GM21576 (cell line): Measurements from ENCODE around the gene STK26.
"Not testable (repeated sequence)": the region's sequence is repeated elsewhere in the genome, so short reads cannot be mapped to it uniquely, and the experiment has no call there.

Source experiments
- ATAC-seq: cut with Tn5 transposase; IDR thresholded peaks from one replicate; pipeline ENCODE4 v1.9.1; 2021; ENCODE audit warnings: mild to moderate bottlenecking, moderate library complexity; ENCODE audit not compliant: unreplicated experiment

STK26 gene

DNA sequence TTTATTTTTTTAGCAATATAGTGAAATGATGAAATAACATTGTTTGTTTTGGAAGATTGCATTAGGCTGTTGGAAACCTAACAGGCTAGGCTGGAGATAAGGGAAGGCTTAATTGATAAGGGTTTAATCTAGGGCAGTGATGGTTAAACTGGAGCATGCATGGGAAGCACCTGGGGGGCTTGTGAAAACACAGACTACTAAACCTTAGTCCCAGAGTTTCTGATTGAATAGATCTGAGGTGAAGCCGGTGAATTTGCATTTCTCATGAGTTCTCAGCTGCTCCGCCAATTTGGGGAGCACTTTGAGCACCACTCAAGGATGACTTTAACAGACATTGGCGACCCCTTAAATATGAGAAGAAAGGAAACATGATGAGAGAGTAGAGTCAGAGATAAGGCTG, 11.5 kb downstream of the STK26 start:
- ATAC-seq, result no peak

DNA sequence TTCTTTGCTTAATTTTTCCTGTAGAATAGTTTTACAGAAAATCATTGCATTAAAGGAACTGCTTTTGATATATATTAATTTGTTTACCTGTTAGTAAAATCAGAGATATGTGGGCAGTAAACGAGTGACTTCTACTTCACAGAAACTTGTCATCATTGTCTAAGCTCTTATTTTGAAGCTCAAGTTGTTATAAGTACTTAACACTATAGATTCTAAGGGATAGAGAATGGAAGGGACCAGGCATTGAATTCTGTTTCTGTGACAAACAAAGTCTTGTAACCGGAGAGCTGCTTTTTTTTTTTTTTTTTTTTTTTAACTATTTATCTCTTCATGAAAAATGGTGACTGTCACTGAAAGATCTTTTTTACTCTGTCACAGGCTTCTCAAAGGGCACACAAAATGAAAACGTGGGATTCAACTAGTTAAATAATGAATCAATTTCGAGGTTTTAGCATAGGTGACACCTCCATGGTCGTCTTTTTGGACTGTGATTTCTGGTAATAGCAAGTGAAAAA, 14.4 kb downstream of the STK26 start:
- no peak for ATAC-seq

DNA sequence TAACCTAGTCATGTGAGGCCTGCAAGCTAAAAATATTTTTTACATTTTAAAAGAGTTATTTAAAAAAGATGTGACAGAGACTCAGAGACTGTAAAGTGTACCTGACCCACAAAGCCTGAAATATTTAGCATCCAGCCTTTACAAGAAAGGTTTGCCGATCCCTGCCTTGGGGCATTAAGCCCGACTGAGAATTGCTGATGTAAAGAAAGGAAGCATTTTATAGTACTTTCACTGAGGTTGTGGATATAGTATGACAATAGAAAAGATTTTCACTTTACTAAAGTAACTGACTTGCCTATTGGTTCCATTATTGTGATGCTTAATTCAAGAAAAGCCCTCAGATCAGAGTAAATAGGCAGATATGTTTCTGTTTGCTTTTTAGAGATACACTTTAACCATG, 17.0 kb downstream of the STK26 start:
- ATAC-seq, result no peak

DNA sequence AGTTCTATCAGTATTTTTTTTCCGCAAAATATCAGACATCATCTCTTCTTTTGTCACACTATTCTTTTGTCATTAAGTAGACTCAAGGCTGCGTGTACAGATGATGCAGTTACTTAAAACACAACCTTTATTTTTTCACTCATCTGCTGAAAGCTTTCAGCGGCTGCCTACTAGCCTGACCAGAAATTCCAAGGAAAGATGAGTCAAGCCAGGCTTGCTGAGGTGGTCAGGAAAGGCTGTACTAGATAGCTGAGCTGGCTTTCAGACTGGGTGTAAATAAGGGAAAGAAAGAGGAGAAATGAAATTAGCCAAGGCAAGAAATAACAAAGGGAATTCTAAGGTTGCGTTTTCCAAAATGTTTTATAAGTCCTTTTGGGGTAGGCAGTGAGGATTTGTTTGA, 17.9 kb downstream of the STK26 start:
- ATAC-seq, result no peak

DNA sequence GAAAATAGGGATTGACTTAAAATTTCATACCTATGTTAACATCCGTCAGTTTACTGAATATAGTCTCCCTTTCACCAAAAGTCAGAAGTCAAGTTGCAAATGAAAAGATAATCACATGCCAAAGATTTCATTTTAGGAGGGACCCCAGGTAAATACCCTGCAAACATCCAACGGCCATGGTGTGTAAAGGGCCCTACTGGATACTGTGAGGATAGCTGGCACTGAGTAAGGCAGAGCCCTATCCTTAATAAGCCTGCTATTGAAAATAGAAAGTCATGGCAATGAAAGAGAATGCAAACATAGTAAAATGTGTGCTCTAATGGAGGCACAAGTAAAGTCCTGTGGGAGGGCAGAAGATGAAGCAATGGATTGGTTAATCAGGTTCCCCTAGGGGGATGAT, 20.9 kb downstream of the STK26 start:
- ATAC-seq, result no peak

DNA sequence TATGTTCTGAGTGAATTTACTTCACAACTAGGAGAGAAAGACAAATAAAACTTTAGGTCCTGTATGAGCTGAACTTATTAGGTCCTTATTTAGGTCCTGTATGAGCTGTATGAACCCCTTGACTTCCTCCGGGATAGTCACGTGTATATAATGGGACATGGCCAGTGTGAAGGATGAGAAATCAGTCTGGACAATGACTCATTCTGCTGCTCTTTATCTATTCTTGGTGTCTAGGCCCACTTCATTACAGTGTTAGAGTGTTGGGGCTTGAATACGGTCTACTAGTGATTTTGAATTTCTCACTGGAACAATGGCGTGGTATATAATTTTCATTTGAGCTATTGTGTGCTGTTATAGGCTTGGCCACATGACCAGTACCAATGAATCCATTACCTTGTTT, 21.9 kb downstream of the STK26 start:
- no peak for ATAC-seq

DNA sequence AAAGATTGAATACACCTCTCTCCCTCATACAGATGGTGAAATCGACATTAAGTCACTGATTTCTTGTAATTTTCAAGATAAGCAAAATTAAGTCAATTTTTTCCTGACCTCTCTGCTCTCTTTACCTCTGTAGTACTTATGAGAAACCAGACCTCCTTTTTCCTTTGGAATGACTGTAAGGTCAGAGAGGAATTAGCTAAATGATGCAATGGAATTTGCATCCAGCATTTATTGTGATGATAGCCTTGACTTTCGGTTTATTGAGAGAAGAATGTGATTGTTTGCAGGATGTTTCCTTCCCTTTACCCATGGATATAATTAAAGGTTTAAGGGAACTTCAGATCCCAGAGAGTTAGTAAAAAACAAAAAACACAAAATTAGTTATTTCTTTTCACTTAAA, 22.4 kb downstream of the STK26 start:
- no peak for ATAC-seq

DNA sequence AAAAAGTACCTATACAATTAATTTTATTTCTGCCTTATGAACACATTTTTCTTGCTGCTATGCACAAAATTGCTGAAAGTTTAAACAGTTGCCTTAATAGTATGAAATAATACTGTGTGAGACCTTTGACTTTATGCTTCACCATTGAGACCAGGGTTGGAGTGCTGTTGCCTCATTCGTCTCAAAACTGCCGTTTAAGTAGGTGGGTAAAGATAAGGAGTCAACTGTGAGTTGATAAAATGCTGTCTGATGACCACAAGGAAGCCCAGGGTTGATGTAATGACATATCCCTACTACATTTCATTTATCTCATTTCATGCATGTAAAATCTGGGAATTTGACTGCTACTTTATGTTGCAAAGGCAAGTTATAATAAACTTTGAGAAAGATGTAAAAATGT, 23.4 kb downstream of the STK26 start:
- ATAC-seq, result no peak

DNA sequence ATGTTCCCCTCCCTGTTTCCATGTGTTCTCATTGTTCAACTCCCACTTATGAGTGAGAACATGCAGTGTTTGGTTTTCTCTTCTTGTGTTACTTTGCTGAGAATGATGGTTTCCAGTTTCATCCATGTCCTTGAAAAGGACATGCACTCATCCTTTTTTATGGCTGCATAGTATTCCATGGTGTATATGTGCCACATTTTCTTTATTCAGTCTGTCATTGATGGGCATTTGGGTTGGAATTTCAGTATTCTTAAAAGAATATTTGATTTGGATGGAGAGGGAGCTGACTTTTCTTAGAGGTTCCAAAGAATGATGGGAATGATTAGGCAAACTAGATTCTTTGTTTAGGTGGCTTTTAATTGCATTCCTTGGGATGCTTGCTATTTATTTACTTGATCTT, 28.7 kb downstream of the STK26 start:
- ATAC-seq, result not testable (repeated sequence)

DNA sequence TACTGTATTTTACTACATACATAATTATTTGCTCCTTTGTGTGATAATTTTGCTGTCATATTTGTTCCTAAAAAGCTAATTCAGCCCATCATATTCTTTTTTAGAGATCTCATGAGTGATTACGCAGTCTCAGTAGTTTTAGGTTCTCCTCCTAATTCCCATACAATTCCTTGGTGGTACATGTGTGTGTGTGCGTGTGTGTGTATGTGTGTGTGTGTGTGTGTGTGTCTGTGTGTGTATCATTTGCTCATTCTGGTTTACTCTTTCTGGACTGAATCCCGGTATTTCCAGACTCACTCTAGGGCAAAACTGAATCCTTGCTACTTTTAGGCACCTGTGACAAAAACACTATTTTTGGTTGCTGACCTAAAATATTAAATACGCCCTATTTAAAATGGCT, 34.9 kb downstream of the STK26 start:
- no peak for ATAC-seq

DNA sequence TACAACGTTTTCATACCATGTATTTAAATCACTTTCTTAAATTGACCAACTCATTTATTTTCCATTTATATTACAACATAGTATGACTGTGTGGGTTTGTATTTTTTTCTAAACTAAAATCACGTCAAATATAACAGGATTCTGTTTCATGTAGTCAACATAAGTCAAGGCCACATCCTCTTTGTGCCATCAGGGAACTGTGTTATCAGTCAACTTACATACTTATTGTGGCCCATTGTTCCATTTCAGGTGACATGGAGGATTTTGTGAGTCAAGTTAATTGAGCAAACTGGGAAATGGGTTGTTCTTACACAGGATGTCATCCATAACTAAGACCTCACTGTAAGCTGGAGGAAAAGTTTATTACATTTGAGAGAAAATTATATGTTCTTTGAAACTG, 35.9 kb downstream of the STK26 start:
- no peak for ATAC-seq

DNA sequence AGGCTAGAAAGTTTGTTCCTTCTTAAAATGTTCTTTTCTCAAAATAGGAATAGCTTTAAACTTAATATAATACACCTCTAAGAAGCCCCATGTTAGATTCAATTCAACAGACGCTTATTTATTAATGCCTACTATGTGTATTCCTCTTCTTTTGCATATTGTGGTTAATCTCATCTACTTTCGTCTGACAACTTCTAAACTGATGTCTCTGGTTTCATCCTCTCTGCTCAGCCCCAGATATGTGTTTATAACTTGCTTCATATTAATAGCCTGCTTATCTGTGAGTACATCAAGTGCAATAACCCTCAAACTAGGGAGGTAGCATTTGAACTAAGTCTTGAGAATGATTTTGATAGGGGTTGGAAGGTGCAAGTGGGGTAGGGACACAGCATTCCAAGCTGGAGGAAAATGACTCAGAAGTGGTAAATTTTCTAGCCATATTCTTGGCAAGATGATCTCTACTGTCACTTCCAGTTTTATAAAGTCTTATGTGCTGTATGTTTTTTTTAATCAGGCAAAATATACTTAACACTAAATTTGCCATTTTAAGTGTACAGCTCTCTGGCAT, 37.0 kb downstream of the STK26 start:
- no peak for ATAC-seq

DNA sequence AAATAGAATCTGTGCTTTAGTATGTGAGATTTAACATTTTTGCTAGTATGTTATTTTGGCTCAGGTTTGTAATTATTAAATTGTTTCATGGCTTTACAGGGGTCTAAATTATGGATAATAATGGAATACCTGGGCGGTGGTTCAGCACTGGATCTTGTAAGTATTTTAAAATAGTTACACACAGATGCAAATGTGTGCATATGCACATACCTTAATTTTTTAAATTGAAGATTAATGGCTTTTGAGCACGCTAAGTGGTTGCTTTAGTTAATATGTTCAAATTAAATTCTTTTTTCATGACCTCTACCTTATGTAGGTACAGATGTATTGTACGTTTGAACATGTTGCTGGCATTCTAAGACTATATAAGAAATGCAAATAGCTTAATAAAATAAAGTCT, 40.2 kb downstream of the STK26 start:
- no peak for ATAC-seq

DNA sequence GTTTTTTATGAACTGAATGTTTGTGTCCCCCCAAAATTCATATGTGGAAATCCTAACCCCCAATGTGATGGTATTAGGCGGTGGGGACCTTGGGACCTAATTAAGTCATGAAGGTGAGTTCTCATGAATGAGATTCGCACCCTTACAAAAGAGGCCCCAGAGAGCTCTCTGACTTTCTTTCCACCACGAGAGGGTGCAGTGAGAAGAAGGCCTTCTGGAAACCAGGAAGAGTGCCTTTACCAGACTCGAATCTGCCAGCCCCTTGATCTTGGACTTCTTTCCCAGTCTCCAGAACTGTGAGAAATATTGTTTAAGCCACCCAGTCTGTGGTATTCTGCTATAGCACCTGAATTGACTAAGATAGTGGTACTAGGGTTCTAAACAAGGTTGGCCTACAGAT, 40.8 kb downstream of the STK26 start:
- ATAC-seq, result no peak

DNA sequence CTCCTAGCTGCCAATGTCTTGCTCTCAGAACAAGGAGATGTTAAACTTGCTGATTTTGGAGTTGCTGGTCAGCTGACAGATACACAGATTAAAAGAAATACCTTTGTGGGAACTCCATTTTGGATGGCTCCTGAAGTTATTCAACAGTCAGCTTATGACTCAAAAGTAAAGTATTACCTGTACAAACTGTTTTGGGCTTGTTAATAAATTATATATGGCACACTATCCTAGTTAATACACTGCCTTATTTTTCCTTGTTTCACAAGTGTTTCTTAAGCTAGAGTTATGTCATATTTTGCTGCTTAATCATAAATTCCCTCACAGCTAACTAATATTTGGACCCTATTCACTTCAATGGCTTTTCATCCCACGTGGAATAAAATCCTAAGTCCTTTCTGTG, 45.3 kb downstream of the STK26 start:
- ATAC-seq, result no peak

DNA sequence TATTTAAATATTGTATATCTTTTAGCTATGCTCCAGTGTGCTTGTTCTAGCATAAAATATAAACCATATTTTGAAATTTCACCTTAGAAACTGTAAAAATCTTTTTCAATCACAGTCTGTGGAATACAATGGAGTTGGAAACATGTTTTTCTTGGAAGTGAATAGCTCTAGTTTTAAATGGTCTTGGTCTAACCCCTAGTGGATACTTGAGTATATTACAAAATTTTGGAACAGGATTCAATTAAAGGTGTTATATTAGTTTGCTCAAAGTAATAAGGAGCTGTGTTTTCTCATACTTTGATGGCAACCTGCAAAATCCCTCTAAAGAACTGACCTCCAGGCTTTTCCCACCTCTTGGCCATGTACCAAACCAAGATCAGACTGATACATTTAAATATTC, 48.2 kb downstream of the STK26 start:
- ATAC-seq, result no peak

DNA sequence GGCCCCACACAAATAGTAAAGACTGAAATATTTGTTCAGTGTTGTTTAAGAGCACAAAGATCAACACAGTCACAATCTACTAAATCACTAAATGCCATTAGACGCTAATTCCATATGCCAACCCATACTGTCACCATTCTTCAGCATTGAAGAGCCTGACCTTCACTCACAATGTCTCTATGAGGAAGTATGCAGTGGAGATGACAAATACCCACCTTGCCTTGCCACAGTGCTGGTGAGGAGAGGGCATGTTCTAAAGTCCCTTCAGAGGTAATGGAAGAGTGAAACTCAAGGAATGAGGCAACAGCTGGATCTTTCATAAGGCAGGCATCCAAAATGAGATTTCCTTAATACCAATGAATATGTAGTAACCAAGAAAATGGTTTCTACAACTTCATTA, 54.3 kb downstream of the STK26 start:
- no peak for ATAC-seq

DNA sequence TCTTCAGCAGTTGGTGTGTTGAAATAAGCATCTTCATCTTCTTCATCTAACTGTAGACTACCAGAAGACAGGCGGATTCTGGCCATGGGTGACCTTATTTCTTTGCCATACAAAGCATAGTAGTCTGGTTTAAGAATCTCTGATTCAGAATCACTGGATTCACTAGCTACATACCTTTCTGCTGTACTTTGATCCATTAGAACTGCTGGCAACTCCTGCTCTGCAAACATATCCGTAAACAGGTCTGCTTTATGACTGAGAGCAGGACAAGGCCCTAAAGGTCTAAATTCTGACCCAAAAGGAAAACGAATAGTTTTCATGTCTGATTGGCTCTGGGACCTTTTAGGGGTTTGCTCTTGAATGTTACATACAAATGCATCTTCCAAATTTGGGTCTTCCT, 54.8 kb downstream of the STK26 start:
- ATAC-seq, result no peak

DNA sequence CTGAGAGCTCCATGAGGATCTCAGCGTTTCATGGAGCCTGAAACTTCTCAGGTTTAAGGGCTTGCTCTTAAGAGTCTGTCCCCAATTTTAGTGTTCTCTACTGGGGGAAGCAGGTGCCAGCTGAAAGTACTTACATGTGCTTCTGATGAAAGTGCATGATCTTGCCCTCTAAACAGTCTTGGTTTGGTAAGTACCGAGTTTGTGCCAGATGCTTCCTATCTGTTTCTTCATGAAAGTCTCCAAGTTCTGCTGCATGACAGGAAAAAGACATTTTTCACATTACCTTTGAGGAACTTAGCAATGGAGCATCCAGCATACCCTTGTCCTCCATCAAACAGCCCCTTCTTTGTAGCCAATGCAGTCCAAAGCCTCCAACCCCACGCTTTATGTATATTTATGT, 62.7 kb downstream of the STK26 start:
- no peak for ATAC-seq

DNA sequence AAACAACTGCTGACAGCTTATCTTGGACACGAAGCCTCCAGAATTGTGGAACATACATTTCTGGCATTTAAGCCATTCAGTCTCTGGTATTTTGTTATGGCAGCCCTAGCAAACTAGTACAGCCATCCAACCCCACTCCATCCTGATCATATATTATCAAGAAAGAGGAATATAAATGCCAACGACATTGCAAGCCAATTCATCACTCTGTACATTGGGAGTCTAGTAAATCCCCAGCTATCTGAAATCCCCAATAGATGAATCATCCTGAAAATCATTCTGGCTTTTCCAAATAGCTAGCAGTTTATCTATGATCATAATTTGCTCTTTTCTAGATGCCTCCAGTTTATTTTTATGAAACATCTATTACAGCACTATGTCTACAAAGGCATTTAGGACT, 63.6 kb downstream of the STK26 start:
- no peak for ATAC-seq

DNA sequence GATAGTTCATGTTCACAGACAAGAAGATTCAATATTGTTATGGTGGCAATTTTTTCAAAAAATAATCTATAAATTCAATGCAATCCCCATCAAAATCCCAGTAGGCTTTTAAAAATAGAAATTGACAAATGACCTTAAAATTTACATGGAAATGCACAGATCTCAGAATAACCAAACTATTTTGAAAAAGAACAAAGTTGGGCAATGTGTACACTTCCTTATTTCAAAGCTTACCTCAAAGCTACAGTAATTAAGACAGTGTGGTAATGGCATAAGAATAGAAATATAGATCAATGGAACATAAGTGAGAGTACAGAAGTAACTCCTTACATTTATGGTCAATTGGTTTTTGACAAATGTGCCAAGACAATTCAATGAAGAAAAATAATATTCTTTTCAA, 65.8 kb downstream of the STK26 start:
- ATAC-seq, result no peak

DNA sequence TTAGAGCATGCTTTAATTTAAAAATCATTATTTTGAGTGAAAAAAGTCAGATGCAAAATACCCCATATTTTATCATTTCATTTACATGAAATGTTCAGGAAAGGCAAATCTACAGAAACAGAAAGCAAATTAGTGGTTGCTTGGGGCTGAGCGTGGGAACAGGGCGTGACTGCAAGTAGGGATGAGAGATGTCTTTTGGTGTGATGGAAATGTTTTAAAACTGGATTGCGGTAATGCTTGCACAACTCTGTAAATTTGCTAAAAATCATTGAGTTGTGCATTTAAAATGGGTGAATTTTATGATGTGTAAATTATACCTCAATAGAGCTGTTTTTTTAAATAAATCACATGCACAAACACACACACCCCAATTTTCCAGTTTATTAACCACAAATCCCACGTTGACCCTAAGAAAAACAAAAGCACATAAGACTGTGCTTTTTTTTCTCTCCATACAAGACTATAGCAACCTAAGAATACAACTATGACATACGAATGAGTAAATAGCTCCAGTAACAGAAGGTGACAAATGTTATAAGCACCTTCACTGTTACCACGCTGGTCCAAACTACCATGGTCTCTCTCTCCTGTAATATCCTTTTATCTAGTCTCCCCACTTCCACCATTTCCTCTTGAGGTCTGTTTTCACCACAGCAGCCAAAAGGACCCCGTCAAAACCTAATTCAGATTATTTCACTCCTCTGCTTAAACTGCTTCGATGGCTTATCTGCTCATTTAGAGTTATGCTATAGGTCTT, 67.5 kb downstream of the STK26 start:
- ATAC-seq, result no peak
